OCI-LY3 (cell line): ENCODE measurements around the gene CNTN6.

ENCODE experiments used
- EZH2phosphoT487 ChIP-seq: fragments of 200-600 bp; shearing (Covaris generic); IDR thresholded peaks from 2 replicates; pipeline ENCODE4 v1.6.1; 2018; ENCODE audit warnings: antibody characterized with exemption, mixed run types, low read depth
- TF ChIP-seq, protein P1 (sequence below): fragments of 200-600, 300-600 bp; sonication (generic); IDR thresholded peaks from 2 replicates; pipeline ENCODE4 v1.5.1; 2014; ENCODE audit warnings: antibody characterized with exemption, low read length, low read depth

DNA sequence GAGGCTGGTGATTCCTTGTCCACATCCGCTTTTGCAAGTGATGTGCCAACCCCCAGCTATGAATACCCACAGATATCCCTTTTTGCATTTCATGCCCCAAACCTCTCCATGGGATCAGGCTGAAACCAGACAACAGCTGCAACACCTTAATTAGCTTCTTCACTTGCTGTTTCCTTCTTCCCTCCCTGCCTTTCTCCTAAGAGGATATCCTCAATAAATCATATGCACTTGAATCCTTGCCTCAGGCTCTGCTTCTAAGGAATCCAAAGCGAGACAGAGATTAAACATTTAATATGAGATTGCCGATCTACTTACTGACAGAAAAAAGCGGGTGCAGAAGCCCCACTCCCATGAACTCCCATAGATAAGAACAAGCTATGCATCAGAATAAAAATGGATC lies 138.1 kb downstream of the CNTN6 start:
- TF ChIP-seq, protein P1, sequence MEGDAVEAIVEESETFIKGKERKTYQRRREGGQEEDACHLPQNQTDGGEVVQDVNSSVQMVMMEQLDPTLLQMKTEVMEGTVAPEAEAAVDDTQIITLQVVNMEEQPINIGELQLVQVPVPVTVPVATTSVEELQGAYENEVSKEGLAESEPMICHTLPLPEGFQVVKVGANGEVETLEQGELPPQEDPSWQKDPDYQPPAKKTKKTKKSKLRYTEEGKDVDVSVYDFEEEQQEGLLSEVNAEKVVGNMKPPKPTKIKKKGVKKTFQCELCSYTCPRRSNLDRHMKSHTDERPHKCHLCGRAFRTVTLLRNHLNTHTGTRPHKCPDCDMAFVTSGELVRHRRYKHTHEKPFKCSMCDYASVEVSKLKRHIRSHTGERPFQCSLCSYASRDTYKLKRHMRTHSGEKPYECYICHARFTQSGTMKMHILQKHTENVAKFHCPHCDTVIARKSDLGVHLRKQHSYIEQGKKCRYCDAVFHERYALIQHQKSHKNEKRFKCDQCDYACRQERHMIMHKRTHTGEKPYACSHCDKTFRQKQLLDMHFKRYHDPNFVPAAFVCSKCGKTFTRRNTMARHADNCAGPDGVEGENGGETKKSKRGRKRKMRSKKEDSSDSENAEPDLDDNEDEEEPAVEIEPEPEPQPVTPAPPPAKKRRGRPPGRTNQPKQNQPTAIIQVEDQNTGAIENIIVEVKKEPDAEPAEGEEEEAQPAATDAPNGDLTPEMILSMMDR = no peak
- TF ChIP-seq EZH2phosphoT487 = no peak
